GM12878 (cell line): Measurements from ENCODE around the gene MUC20. TPM values are rescaled to one million over a fixed set of nuclear protein-coding genes. Genes with fewer than 3 reads are reported as not detected.

Experiments used
- ATAC-seq: fragments of 200-7000 bp; cut with Tn5 transposase; 3 replicates; pipeline ENCODE4 v1.9.1; 2020; ENCODE audit warnings: mild to moderate bottlenecking, moderate library complexity
- BruUV-seq: library from RNA; stranded (reverse); fragments of 400-500 nt; replicated peaks from 2 replicates; lab custom pipeline; 2021; lab: Mats Ljungman, UMichigan
- CTCF ChIA-PET: fragments of 300-600 bp; sonication (Branson Sonifier 250); formaldehyde crosslinking; extraction: SDS; loops from one replicate; lab custom pipeline; 2021; ENCODE audit warnings: inconsistent platforms; lab: Yijun Ruan, JAX
- POLR2A ChIA-PET: fragments of 350-600 bp; formaldehyde crosslinking; extraction: SDS; loops from one replicate; lab custom pipeline; 2021; ENCODE audit warnings: inconsistent platforms; lab: Charles Lee
- RAD21 ChIA-PET: fragments of 300-600 bp; sonication (Branson Sonifier 250); formaldehyde crosslinking; loops from one replicate; lab custom pipeline; 2023; ENCODE audit warnings: antibody characterized with exemption; ENCODE audit not compliant: unreplicated experiment; lab: Charles Lee
- SMC1A ChIA-PET: fragments of 300-600 bp; sonication (Branson Sonifier 250); formaldehyde crosslinking; loops from one replicate; lab custom pipeline; 2023; ENCODE audit not compliant: unreplicated experiment, uncharacterized antibody; lab: Charles Lee
- DNase-seq: peaks from one replicate; pipeline ENCODE4 v3.0.0-alpha.2; 2011; ENCODE audit warnings: low read depth, low spot score
- FAIRE-seq: peaks from 3 replicates; lab custom pipeline; 2011; peaks lifted over from hg19 to GRCh38; lab: Jason Lieb, UNC
- H2AFZ ChIP-seq: 2 replicates; pipeline ENCODE4 v1.6.0; 2011; ENCODE audit warnings: low read depth, low read length, control low read depth; ENCODE audit not compliant: control insufficient read depth
- H3K27ac ChIP-seq: 2 replicates; pipeline ENCODE4 v1.5.1; 2011; ENCODE audit warnings: control low read depth; ENCODE audit not compliant: control insufficient read depth, insufficient read depth
- H3K27me3 ChIP-seq, 2 experiments: replicated peaks in 1 of 2; 2 replicates each; pipeline versions ENCODE4 v1.6.0 to v1.6.1; 2011; ENCODE audit warnings: low read length in 1 of 2; ENCODE audit not compliant: control insufficient read depth in 2 of 2, insufficient read depth in 2 of 2
- H3K36me3 ChIP-seq, 2 experiments: 2 replicates each; pipeline ENCODE4 v1.5.1; 2011; ENCODE audit warnings: low read length in 1 of 2; ENCODE audit not compliant: control insufficient read depth in 2 of 2, insufficient read depth in 2 of 2
- H3K4me1 ChIP-seq: 2 replicates; pipeline ENCODE4 v1.6.1; 2011; ENCODE audit warnings: mild to moderate bottlenecking, low read length, moderate library complexity, mixed read lengths; ENCODE audit not compliant: control insufficient read depth, insufficient read depth
- H3K4me2 ChIP-seq: 2 replicates; pipeline ENCODE4 v1.6.0; 2011; ENCODE audit warnings: control low read depth; ENCODE audit not compliant: control insufficient read depth, insufficient read depth
- H3K4me3 ChIP-seq: fragments of 200-600 bp; sonication (generic); 2 replicates; pipeline ENCODE4 v1.5.1; 2016
- H3K79me2 ChIP-seq: 2 replicates; pipeline ENCODE4 v1.6.0; 2011; ENCODE audit warnings: low read length; ENCODE audit not compliant: control insufficient read depth, insufficient read depth
- H3K9ac ChIP-seq: 2 replicates; pipeline ENCODE4 v1.8.0; 2011; ENCODE audit warnings: low read length, control low read depth, mixed read lengths; ENCODE audit not compliant: control insufficient read depth, insufficient read depth
- H3K9me3 ChIP-seq: replicated peaks from 3 replicates; pipeline ENCODE4 v1.5.1; 2011; ENCODE audit warnings: mild to moderate bottlenecking, low read length; ENCODE audit not compliant: control insufficient read depth, insufficient read depth
- H4K20me1 ChIP-seq: 2 replicates; pipeline ENCODE4 v1.6.0; 2011; ENCODE audit not compliant: control insufficient read depth, insufficient read depth
- BCLAF1 ChIP-seq: fragments of 450-650 bp; IDR thresholded peaks from 2 replicates; pipeline ENCODE4 v1.6.1; 2017; ENCODE audit warnings: antibody characterized with exemption, mild to moderate bottlenecking, moderate library complexity
- CHD4 ChIP-seq: fragments of 200-600 bp; sonication (generic); IDR thresholded peaks from 2 replicates; pipeline ENCODE4 v1.6.1; 2016; ENCODE audit warnings: mild to moderate bottlenecking
- ELK1 ChIP-seq: IDR thresholded peaks from 2 replicates; pipeline ENCODE4 v1.6.1; 2012; ENCODE audit warnings: low read depth, low read length, improper control_type of control experiment
- GABPA ChIP-seq: IDR thresholded peaks from 2 replicates; pipeline ENCODE4 v1.6.1; 2014; ENCODE audit warnings: antibody characterized with exemption, low read depth, mild to moderate bottlenecking, inconsistent platforms
- HDAC2 ChIP-seq: fragments of 200-600 bp; sonication (generic); IDR thresholded peaks from 2 replicates; pipeline ENCODE4 v1.6.1; 2017
- HSF1 ChIP-seq: fragments of 150-350 bp; IDR thresholded peaks from 2 replicates; pipeline ENCODE4 v1.6.1; 2014; ENCODE audit warnings: mild to moderate bottlenecking, low read depth, low read length
- MTA2 ChIP-seq: fragments of 450-650 bp; IDR thresholded peaks from 2 replicates; pipeline ENCODE4 v1.6.1; 2016; ENCODE audit warnings: low read depth, mild to moderate bottlenecking, moderate library complexity
- NBN ChIP-seq: fragments of 450-650 bp; IDR thresholded peaks from 2 replicates; pipeline ENCODE4 v1.6.1; 2016
- NR2C2 ChIP-seq: IDR thresholded peaks from 2 replicates; pipeline ENCODE4 v1.6.1; 2011; ENCODE audit warnings: borderline replicate concordance, low read depth; ENCODE audit not compliant: control insufficient read depth, insufficient read length
- NRF1 ChIP-seq: conservative IDR thresholded peaks from 2 replicates; pipeline ENCODE4 v1.6.1; 2011; ENCODE audit warnings: mild to moderate bottlenecking, low read depth, low read length, improper control_type of control experiment
- ZNF217 ChIP-seq: fragments of 450-650 bp; IDR thresholded peaks from 2 replicates; pipeline ENCODE4 v1.6.1; 2017; ENCODE audit warnings: antibody characterized with exemption, mild to moderate bottlenecking
- ZSCAN29 ChIP-seq: fragments of 450-650 bp; IDR thresholded peaks from 2 replicates; pipeline ENCODE4 v1.6.1; 2017; ENCODE audit warnings: mild to moderate bottlenecking, moderate library complexity
- ZZZ3 ChIP-seq: IDR thresholded peaks from 2 replicates; pipeline ENCODE4 v1.6.1; 2011; ENCODE audit warnings: low read depth; ENCODE audit not compliant: control insufficient read depth, insufficient read length
- WGBS: methylation state at CpG from one replicate; pipeline ENCODE4 v1.1.6; 2016; ENCODE audit warnings: low lambda C conversion rate; ENCODE audit not compliant: insufficient replicate concordance, insufficient coverage; ENCODE audit errors: missing lambda C conversion rate; 5-methylcytosine and 5-hydroxymethylcytosine counted together
- in situ Hi-C: fragments of 300-500 bp; cut with MboI; formaldehyde crosslinking; loops from 9 replicates; pipeline ENCODE4 v1.14.3; 2018; ENCODE audit warnings: mixed read lengths
- intact Hi-C: fragments of 100-400 bp; cut with micrococcal nuclease; formaldehyde crosslinking; loops from one replicate; pipeline ENCODE4 v1.14.2; 2022; ENCODE audit not compliant: unreplicated experiment
- polyA plus RNA-seq, 11 experiments: library from polyadenylated mRNA; depleted of rRNA in 4 of 11; unstranded in 6 of 11; stranded (reverse) in 5 of 11; fragments of >200 nt; fragmentation: Nextera tagmentation in 4 of 11; fragmentation: Illumina TruSeq in 1 of 11; extraction: Ambion mirVana in 4 of 11; extraction: Trizol in 1 of 11; gene quantifications; 1 replicate in 1 of 11; 2 replicates in 10 of 11; pipeline versions ENCODE4 v1.2.1 to v1.2.3, GENCODE V29; 2011 to 2016; ENCODE audit warnings: inconsistent platforms in 2 of 11, missing spikeins in 2 of 11, low read depth in 1 of 11
- total RNA-seq, 4 experiments: library from RNA; depleted of rRNA in 3 of 4; stranded (reverse); fragments of >200 nt in 3 of 4; fragmentation: Illumina TruSeq in 1 of 4; extraction: Trizol in 1 of 4; gene quantifications; 2 replicates each; pipeline versions ENCODE4 v1.2.1 to v1.2.3, GENCODE V29; 2013 to 2021

MUC20 gene
- total and polyA plus RNA-seq, 10 of the 15 experiments (the other 5 are each of a cell fraction or from before 2014, with no cell fraction given) = 0.04 to 0.46 (median 0.17) TPM; not detected in 3

- in situ Hi-C loops = no loop called here
These were observed 16.3 kb upstream of the MUC20 start for GRCh38 chr3:195704433-195704999.

More at GRCh38 chr3:195704433-195704999, 16.3 kb upstream of the MUC20 start:
- DNase-seq = no peak
- no peak overlapping the region for H3K4me3 ChIP-seq
- no peaks in the 10 kb centered on the region for H4K20me1 ChIP-seq
- no peak overlapping the region for H2AFZ ChIP-seq
- no peaks in the 10 kb centered on the region for H3K36me3 ChIP-seq
- TF ChIP-seq HDAC2 (no peak), CHD4 (no peak), ZNF217 (no peak), NRF1 (no peak), MTA2 (no peak), NBN (no peak), HSF1 (no peak), ELK1 (no peak), NR2C2 (no peak), GABPA (no peak), ZZZ3 (no peak), BCLAF1 (no peak), ZSCAN29 (no peak)
- H3K4me1 ChIP-seq = 0 out of 2 replicates have a peak, but pooled peaks cover 4% of the 10 kb centered on the region
- no peak overlapping the region for H3K4me2 ChIP-seq
- no peak for FAIRE-seq
- SMC1A ChIA-PET = no interaction called here
- WGBS = 59% methylated on average over 9 of the region's 9 CpGs
- CTCF ChIA-PET = interaction anchor here (0.7 to 0.8 kb wide), 2 partner anchors 12 to 1096 kb away, joined by 3 read pairs; no protein-coding TSS in a partner anchor
- intact Hi-C loops = no loop called here
- no peak for ATAC-seq
- H3K27me3 ChIP-seq = no peaks in the 10 kb centered on the region
- H3K9me3 ChIP-seq = no peaks in the 10 kb centered on the region
- POLR2A ChIA-PET = no interaction called here
- no peak overlapping the region for H3K27ac ChIP-seq
- RAD21 ChIA-PET = interaction anchor here (0.6 kb wide), 1 partner anchor 145 kb away, joined by 3 read pairs; no protein-coding TSS in a partner anchor
- H3K9ac ChIP-seq = no peak overlapping the region
- H3K79me2 ChIP-seq = no peaks in the 10 kb centered on the region
- no TSS peak for BruUV-seq
